Lung (tissue), 12 donors: Measurements from ENCODE around the gene SECTM1. TPM values are rescaled to one million over a fixed set of nuclear protein-coding genes. Genes with fewer than 3 reads are reported as not detected.

Experiments used
- ATAC-seq: fragments of 200-7000 bp; cut with Tn5 transposase; one replicate; pipeline ENCODE4 v1.9.1; 2020; ENCODE audit warnings: moderate number of reproducible peaks; ENCODE audit not compliant: insufficient read depth, low FRiP score
- DNase-seq, 3 donors: peaks; one replicate each; pipeline ENCODE4 v3.0.0-alpha.2; 2013 to 2017
- H3K27ac ChIP-seq, 2 donors: one replicate each; pipeline ENCODE4 v1.5.1; 2013; ENCODE audit warnings: mild to moderate bottlenecking in 2 of 2, moderate library complexity in 2 of 2, control low read depth in 1 of 2, inconsistent platforms in 1 of 2, low read depth in 1 of 2, low read length in 1 of 2
- H3K27me3 ChIP-seq, 3 donors: one replicate each; pipeline ENCODE4 v1.5.1; 2013; ENCODE audit warnings: low read length in 2 of 3; ENCODE audit not compliant: control insufficient read depth in 3 of 3, insufficient read depth in 3 of 3
- H3K36me3 ChIP-seq, 4 donors: one replicate each; pipeline ENCODE4 v1.5.1; 2013; ENCODE audit warnings: low read length in 4 of 4, mild to moderate bottlenecking in 1 of 4, moderate library complexity in 1 of 4; ENCODE audit not compliant: control insufficient read depth in 4 of 4, insufficient read depth in 4 of 4
- H3K4me1 ChIP-seq, 5 donors: one replicate each; pipeline ENCODE4 v1.5.1; 2013; ENCODE audit warnings: low read length in 5 of 5, mild to moderate bottlenecking in 2 of 5, moderate library complexity in 1 of 5; ENCODE audit not compliant: control insufficient read depth in 5 of 5, insufficient read depth in 5 of 5
- H3K4me3 ChIP-seq: one replicate; pipeline ENCODE4 v1.5.1; 2013; ENCODE audit warnings: mild to moderate bottlenecking, control low read depth, moderate library complexity
- H3K9ac ChIP-seq, 2 donors: one replicate each; pipeline ENCODE4 v1.5.1; 2013; ENCODE audit warnings: low read length in 2 of 2, control low read depth in 1 of 2; ENCODE audit not compliant: insufficient read depth in 1 of 2
- H3K9me3 ChIP-seq, 4 donors: one replicate each; pipeline ENCODE4 v1.5.1; 2013; ENCODE audit warnings: low read length in 3 of 4, mild to moderate bottlenecking in 1 of 4, moderate library complexity in 1 of 4; ENCODE audit not compliant: control insufficient read depth in 4 of 4, insufficient read depth in 3 of 4
- WGBS, 2 donors: extraction: QIAGEN DNeasy Blood & Tissue Kit; methylation state at CpG; one replicate each; pipeline ENCODE4 v1.1.7; 2013; 5-methylcytosine and 5-hydroxymethylcytosine counted together
- polyA plus RNA-seq, 2 donors: library from polyadenylated mRNA; stranded (reverse); fragments of 200-250 nt; gene quantifications; one replicate each; pipeline ENCODE4 v1.2.1, GENCODE V29; 2013
- total RNA-seq, 2 donors: library from RNA; depleted of rRNA in 1 of 2; stranded (reverse); fragments of >200 nt in 1 of 2; gene quantifications; one replicate each; pipeline ENCODE4 v1.2.1, GENCODE V29; 2014 to 2021
- TF ChIP-seq, protein P1 (sequence below): IDR thresholded peaks from 2 replicates; pipeline ENCODE4 v1.5.1; 2012; ENCODE audit warnings: mild to moderate bottlenecking; ENCODE audit errors: control extremely low read depth, extremely low read depth
- donor health status: control.
- donor health status: control.
- donor health status: Bipolar disorder and iron deficiency.
- donor health status: healthy.
- donor health status: DM: yes; HTN: yes; CAD: no.

SECTM1 gene
- total and polyA plus RNA-seq, 4 donors = 12.5 to 68.6 (median 26.4) TPM

DNA sequence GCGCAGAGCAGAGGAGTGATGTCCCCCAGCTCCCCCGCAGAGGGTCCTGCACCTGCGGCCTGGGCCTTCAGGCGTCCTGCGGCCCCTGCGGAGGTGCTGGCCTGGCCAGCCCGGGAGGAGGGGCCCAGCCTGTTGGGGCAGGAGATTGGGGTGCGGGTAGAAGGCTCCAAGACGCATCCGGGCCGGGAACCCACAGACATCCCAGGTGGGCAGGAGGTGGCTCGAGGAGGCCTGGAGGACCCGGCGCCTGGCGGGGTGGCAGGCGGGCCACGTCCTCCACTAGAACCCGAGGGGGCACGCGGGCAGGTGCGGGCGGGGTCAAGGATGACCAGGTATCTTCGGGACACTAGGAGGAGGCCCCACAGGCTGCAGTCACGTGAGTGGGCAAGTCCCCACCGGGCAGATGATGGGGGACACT lies 647 bp upstream of the SECTM1 start:
- 59 to 63% methylated on average over 25 of the region's 25 CpGs for WGBS, 2 donors
- Histone ChIP-seq H3K36me3 (no peaks in the 10 kb centered on the region), H3K4me1 (peaks cover 0 to 40% (median 16%) of the 10 kb centered on the region in 5 donors), H3K27me3 (peaks cover 0 to 22% (median 2%) of the 10 kb centered on the region in 3 donors), H3K27ac (peak overlapping the region in 1 of 2 donors; percentile 82), H3K4me3 (no peak overlapping the region), H3K9ac (no peak overlapping the region), H3K9me3 (no peaks in the 10 kb centered on the region)
- ATAC-seq (no peak), DNase-seq (no peak)
- TF ChIP-seq, protein P1, sequence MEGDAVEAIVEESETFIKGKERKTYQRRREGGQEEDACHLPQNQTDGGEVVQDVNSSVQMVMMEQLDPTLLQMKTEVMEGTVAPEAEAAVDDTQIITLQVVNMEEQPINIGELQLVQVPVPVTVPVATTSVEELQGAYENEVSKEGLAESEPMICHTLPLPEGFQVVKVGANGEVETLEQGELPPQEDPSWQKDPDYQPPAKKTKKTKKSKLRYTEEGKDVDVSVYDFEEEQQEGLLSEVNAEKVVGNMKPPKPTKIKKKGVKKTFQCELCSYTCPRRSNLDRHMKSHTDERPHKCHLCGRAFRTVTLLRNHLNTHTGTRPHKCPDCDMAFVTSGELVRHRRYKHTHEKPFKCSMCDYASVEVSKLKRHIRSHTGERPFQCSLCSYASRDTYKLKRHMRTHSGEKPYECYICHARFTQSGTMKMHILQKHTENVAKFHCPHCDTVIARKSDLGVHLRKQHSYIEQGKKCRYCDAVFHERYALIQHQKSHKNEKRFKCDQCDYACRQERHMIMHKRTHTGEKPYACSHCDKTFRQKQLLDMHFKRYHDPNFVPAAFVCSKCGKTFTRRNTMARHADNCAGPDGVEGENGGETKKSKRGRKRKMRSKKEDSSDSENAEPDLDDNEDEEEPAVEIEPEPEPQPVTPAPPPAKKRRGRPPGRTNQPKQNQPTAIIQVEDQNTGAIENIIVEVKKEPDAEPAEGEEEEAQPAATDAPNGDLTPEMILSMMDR = no peak

DNA sequence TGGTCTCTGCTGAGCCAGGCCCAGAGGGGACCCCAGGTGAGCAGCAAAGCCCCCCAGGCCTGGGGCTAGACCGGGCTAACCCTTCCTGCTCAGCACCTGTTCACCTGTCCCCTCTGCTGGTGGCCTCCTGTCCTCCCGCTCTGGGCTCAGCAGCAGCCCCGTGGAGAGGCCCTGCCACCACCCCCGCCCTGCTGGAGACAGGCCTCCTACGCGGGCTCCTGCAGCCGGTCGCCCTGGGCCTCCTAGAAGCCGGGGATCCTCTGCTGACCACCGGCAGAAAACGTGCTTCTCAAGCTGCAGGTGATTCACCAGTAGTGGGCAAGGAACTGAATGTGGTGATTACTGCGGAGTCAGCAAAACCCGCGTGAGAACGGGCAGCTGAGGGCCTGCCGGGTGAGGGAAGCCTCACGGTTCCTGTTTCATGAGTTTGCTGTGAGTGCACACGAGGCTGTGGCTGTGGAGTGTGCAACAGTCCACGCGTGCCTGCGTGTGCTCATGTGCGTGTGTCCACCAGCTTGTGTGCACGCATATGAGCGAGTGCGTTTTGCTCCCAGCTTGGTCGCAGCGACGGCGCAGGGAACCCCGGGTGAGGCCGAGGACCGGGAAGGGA lies 792 bp downstream of the SECTM1 start:
- Histone ChIP-seq H3K27ac (peak overlapping the region in 1 of 2 donors; percentile 42), H3K4me1 (peaks cover 0 to 42% (median 16%) of the 10 kb centered on the region in 5 donors), H3K9me3 (no peaks in the 10 kb centered on the region), H3K36me3 (no peaks in the 10 kb centered on the region), H3K9ac (no peak overlapping the region), H3K4me3 (peak overlapping the region; percentile 52), H3K27me3 (peaks cover 0 to 22% (median 2%) of the 10 kb centered on the region in 3 donors)
- WGBS, 2 donors = 19 to 21% methylated on average over 32 of the region's 32 CpGs
- ATAC-seq (peak; percentile 54), DNase-seq (peak in 2 of 3 donors; percentile 8 to 23)
- TF ChIP-seq, protein P1 = no peak

DNA sequence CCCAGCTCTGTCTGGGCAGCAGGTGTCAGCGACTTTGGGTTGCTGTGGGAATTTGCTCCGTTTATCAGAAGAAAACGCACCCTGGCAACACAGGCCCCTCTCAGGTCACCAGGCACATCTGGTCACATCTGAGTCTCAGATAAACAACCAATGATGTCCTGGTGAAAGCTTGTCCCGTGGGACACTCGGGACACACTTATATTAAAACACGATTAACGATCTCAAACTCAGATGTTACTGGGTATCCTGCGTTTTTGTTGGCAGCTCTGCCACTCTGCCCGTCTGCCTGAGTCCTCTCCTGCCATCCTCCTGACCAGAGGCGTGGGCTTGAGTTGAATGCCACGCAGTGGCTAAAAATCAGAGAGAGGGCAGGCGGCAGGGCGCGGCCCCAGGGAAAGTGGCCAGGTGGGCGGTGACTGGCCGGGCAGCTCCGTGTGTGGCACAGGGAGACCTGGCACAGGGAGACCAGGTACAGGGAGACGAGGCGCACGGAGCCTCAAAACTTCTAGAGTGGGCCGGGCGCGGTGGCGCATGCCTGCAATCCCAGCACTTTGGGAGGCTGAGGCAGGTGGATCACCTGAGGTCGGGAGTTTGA lies 2.1 kb downstream of the SECTM1 start:
- H3K4me1 ChIP-seq = peaks cover 0 to 42% (median 20%) of the 10 kb centered on the region in 5 donors
- H3K4me3 ChIP-seq = no peak overlapping the region

More for the DNA sequence above, 2.1 kb downstream of the SECTM1 start:
- WGBS, 2 donors = 91 to 92% methylated on average over 25 of the region's 25 CpGs
- ATAC-seq (no peak), DNase-seq (no peak)
- Histone ChIP-seq H3K9me3 (no peaks in the 10 kb centered on the region), H3K36me3 (no peaks in the 10 kb centered on the region), H3K27ac (no peak overlapping the region), H3K27me3 (peaks cover 0 to 22% (median 6%) of the 10 kb centered on the region in 3 donors), H3K9ac (no peak overlapping the region)
- TF ChIP-seq, protein P1 = no peak
